SU-DHL-6 (cell line): ENCODE results near the gene SYNM.

Experiments used
- H2AFZ ChIP-seq: fragments of 200-600 bp; sonication (generic); 2 replicates; pipeline ENCODE4 v1.6.1; 2014; ENCODE audit warnings: low read depth, mild to moderate bottlenecking, moderate library complexity, mixed read lengths, antibody characterized with exemption, low read length; ENCODE audit not compliant: severe bottlenecking
- H3F3A ChIP-seq: fragments of 200-600 bp; shearing (Covaris generic); 2 replicates; pipeline ENCODE4 v1.6.0; 2016; ENCODE audit warnings: antibody characterized with exemption, mild to moderate bottlenecking; ENCODE audit not compliant: insufficient read depth
- H3K27ac ChIP-seq: fragments of 200-600 bp; sonication (generic); 2 replicates; pipeline ENCODE4 v1.5.1; 2016; ENCODE audit warnings: low read depth, mild to moderate bottlenecking, low read length, moderate library complexity, mixed read lengths
- H3K27me3 ChIP-seq: fragments of 200-600 bp; sonication (generic), shearing (Covaris generic); 2 replicates; pipeline ENCODE4 v1.6.0; 2014; ENCODE audit warnings: mild to moderate bottlenecking, low read length
- H3K36me3 ChIP-seq: fragments of 200-600 bp; sonication (generic); 2 replicates; pipeline ENCODE4 v1.6.1; 2014; ENCODE audit warnings: mild to moderate bottlenecking, low read length, mixed read lengths
- H3K4me2 ChIP-seq: fragments of 300-600, 200-600 bp; shearing (Covaris generic), sonication (generic); 2 replicates; pipeline ENCODE4 v1.6.0; 2014; ENCODE audit warnings: low read length, low read depth, mild to moderate bottlenecking; ENCODE audit not compliant: poor library complexity, severe bottlenecking
- H3K4me3 ChIP-seq: fragments of 200-600 bp; sonication (generic); 2 replicates; pipeline ENCODE4 v1.5.1; 2014; ENCODE audit warnings: antibody characterized with exemption, low read length, mild to moderate bottlenecking, mixed read lengths; ENCODE audit not compliant: insufficient read depth, poor library complexity, severe bottlenecking
- H3K79me2 ChIP-seq: fragments of 200-600 bp; sonication (generic); 2 replicates; pipeline ENCODE4 v1.6.1; 2014; ENCODE audit warnings: mild to moderate bottlenecking, low read length, moderate library complexity; ENCODE audit not compliant: insufficient read depth
- H3K9ac ChIP-seq: fragments of 200-600 bp; sonication (generic); 2 replicates; pipeline ENCODE4 v1.7.0; 2014; ENCODE audit warnings: mild to moderate bottlenecking, low read length
- H3K9me2 ChIP-seq: fragments of 200-600 bp; sonication (generic); replicated peaks from 2 replicates; pipeline ENCODE4 v1.6.1; 2014; ENCODE audit warnings: low read length; ENCODE audit not compliant: insufficient read depth
- H3K9me3 ChIP-seq: fragments of 200-600 bp; sonication (generic); 2 replicates; pipeline ENCODE4 v1.6.1; 2014; ENCODE audit warnings: low read length, mixed read lengths; ENCODE audit not compliant: insufficient read depth
- H4K20me1 ChIP-seq: fragments of 200-600 bp; sonication (generic); 2 replicates; pipeline ENCODE4 v1.6.1; 2014; ENCODE audit warnings: low read depth, mild to moderate bottlenecking, antibody characterized with exemption, low read length, moderate library complexity, mixed read lengths
- EZH2phosphoT487 ChIP-seq: fragments of 200-600 bp; sonication (generic), shearing (Covaris generic); conservative IDR thresholded peaks from 2 replicates; pipeline ENCODE4 v1.6.1; 2018; ENCODE audit warnings: mild to moderate bottlenecking, antibody characterized with exemption, low read length, moderate library complexity, mixed read lengths
- TF ChIP-seq, protein P1 (sequence below): fragments of 200-600 bp; sonication (generic); IDR thresholded peaks from one replicate; pipeline ENCODE4 v1.5.1; 2017; ENCODE audit warnings: antibody characterized with exemption, mild to moderate bottlenecking, low read length, moderate library complexity; ENCODE audit not compliant: insufficient read depth, poor library complexity, severe bottlenecking

Gene SYNM

DNA sequence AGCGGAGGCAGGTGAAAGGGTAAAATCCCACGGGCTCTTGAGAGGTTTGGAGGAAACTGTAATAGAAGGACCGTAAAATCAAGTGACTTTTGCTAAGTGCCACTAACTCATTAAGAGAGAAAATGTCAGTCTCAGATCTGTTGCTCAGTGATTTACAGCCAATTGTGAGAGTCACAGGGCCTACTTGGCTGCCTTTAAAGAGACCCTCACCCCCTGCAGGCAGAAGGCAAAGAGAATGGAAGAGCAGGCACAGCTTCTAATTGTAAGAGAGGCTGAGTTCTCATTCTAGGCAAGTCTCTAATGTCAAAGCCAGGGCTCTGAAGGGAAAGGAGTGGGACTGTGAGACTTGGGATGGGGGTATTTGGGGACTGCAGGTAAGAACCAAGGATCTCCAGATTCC lies 9.3 kb upstream of the SYNM start:
- Histone ChIP-seq H3F3A (no peaks in the 10 kb centered on the region), H3K27me3 (no peaks in the 10 kb centered on the region), H3K9me2 (no peaks in the 10 kb centered on the region), H4K20me1 (no peaks in the 10 kb centered on the region), H2AFZ (no peak overlapping the region), H3K9me3 (no peaks in the 10 kb centered on the region), H3K9ac (no peak overlapping the region), H3K4me2 (no peak overlapping the region), H3K36me3 (no peaks in the 10 kb centered on the region), H3K27ac (no peak overlapping the region), H3K79me2 (no peaks in the 10 kb centered on the region), H3K4me3 (no peak overlapping the region)
- TF ChIP-seq EZH2phosphoT487, result no peak
- TF ChIP-seq, protein P1, sequence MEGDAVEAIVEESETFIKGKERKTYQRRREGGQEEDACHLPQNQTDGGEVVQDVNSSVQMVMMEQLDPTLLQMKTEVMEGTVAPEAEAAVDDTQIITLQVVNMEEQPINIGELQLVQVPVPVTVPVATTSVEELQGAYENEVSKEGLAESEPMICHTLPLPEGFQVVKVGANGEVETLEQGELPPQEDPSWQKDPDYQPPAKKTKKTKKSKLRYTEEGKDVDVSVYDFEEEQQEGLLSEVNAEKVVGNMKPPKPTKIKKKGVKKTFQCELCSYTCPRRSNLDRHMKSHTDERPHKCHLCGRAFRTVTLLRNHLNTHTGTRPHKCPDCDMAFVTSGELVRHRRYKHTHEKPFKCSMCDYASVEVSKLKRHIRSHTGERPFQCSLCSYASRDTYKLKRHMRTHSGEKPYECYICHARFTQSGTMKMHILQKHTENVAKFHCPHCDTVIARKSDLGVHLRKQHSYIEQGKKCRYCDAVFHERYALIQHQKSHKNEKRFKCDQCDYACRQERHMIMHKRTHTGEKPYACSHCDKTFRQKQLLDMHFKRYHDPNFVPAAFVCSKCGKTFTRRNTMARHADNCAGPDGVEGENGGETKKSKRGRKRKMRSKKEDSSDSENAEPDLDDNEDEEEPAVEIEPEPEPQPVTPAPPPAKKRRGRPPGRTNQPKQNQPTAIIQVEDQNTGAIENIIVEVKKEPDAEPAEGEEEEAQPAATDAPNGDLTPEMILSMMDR, result no peak

DNA sequence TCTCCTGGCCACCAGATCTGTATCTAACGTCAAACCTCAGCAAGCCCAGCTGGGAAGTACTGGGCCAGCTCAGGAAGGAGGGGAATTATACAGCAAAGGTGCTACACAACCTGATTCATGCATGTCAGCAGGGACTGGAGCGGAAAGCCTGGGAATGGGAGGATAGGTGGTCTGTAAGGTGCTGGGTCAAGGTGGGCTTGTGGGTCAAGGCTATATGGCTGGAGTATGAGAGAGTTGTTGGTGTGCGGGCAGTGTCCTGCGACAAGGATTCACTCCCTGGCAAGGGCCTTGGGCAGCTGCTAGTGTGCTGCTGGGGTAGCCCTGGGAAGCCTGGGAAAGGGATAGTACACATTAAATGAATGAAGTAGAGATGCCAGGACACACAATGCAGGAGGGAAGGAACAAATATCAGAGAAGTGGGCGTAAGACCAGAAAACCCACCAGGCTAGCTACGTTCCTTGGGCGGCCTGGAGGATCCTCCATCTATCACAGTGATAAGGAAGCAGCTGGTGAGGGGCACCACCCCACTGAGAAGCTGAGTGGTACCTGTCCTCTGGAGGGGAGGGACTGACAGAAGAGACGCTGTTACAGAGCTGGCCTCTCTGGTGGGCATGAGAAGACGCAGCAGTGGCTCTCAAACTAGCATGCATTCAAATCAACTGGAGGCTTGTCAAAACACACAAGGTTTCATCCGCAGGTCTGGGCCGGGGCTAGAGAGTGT lies 8.5 kb upstream of the SYNM start:
- Histone ChIP-seq H3F3A (no peaks in the 10 kb centered on the region), H3K27ac (no peak overlapping the region), H3K9me3 (no peaks in the 10 kb centered on the region), H3K9me2 (no peaks in the 10 kb centered on the region), H3K4me3 (no peak overlapping the region), H3K79me2 (no peaks in the 10 kb centered on the region), H3K9ac (no peak overlapping the region), H3K4me2 (no peak overlapping the region), H3K27me3 (no peaks in the 10 kb centered on the region), H2AFZ (no peak overlapping the region), H4K20me1 (no peaks in the 10 kb centered on the region), H3K36me3 (no peaks in the 10 kb centered on the region)
- no peak for TF ChIP-seq EZH2phosphoT487
- TF ChIP-seq, protein P1, result no peak

DNA sequence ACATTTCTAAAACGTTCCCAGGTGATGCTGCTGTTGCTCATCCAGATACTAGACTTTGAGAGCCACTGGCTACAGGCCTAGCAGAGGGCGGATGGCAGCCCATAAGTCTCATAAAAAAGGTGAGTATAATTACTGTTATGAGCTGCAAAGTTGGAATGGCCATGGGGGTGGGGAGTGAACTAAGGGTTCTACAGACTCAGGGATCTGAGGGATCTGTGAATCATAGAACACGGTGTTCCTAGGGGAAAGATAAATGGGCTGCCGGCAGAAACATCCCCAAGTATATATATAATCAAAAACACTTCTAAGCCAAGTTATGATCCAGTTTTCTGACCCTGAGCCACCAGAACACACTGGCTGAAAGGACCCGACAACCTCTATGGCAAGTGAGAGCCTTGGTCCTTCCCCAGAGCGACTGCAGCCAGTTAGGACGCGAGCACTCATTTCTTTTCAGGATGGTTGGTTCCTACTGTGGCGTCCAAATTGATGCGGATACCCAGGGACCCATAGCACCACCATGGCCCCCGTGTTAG lies 7.9 kb upstream of the SYNM start:
- Histone ChIP-seq H3K36me3 (no peaks in the 10 kb centered on the region), H2AFZ (no peak overlapping the region), H3K9me2 (no peaks in the 10 kb centered on the region), H3F3A (no peaks in the 10 kb centered on the region), H3K9me3 (no peaks in the 10 kb centered on the region), H4K20me1 (no peaks in the 10 kb centered on the region), H3K9ac (no peak overlapping the region), H3K4me2 (no peak overlapping the region), H3K27ac (no peak overlapping the region), H3K27me3 (no peaks in the 10 kb centered on the region), H3K79me2 (no peaks in the 10 kb centered on the region), H3K4me3 (no peak overlapping the region)
- TF ChIP-seq, protein P1, result no peak
- no peak for TF ChIP-seq EZH2phosphoT487
